ENCODE measurements around the gene CSTF1.

CSTF1 gene

DNA sequence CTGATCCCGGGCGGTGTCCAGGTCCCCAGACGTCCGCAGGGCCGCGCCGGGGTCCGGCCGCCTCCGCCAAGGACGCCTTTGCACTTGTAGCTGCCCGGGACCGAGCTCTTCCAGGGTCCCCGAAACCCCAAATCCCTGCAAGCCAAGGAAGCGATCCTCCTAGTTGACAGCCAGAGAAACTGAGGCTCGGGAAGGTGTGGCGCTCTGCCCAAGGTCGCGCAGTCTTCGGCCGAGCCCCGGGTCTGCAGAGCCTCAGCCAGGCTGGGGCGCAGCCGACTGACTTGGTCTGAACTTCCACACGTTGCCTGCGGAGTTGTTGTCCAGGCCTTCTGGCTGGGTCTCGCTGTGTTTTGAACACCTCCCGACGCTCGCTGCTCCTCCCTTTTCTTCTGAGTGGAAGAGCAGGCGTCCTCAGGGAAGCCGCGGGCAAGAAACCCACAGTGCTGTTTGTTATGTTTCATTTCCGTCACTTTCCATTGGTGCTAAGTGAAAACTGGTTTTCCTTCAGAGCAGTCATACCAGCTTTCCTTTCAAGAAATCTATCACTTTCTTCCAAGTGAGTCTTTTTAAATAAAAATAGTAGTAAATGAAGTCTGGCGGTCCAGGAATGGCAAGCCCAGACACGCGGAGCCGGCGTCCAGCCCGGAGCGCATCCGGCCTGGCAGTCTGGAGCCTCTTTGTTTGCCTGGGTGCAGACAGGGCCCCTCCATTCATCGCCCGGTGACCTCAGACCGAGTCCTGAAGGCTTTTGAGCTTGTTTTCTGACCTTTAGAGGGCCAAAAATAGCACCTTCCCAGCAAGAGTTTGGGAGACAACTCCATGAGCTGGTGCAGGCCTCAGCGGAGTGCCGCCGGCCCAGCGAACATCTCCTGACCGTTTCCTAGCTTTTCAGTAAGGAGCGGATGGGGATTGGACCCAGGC is 33.0 kb upstream of the CSTF1 start:
- TF ChIP-seq GATA1 (IDR thresholded peaks at IDR 0.05; ENCODE audit: low read depth, low read length), result no peak
- TF ChIP-seq POLR2A (IDR thresholded peaks at IDR 0.05; ENCODE audit: low read length), result peak; percentile 17
- DNase-seq, result peak; percentile 73 to 77

DNA sequence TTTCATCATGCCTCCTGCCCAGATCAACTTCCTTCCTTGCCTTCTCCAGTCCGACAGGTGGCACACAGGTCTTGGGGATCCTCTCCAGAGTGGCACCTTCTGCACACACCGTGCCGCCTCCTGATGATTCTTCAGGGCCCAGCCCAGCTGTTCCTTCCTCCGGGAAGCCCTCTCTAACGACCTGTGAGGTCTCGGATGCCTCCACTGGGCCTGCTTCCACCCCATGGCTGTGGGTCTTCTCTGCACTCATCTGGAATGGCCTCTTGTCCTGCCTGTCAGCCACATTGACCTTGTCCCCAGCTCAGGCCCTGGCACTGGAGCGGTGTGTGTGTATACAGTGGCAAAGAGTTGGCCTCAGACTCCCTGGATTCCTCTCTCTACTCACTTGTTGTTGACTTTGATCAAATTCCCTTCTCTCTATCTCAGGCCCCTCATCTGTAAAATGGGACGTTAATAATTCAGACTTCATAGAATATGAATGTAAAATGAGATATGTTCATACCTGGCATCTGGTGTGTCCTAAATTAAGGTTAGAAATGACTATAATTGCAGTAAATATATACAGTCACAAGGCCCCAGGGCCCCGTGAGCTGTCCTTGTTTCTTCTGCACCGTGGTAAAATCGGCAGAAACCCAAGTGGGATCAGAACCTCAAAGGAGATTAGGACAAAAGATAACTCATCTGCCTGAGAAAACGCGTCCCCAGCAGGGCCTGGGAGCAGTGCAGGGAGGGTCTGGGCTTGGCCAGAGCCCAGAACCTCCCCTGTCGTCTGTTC is 32.1 kb upstream of the CSTF1 start:
- DNase-seq, result peak; percentile 54 to 60
- no peak for TF ChIP-seq POLR2A (IDR thresholded peaks at IDR 0.05; ENCODE audit: low read length)
- TF ChIP-seq GATA1 (IDR thresholded peaks at IDR 0.05; ENCODE audit: low read depth, low read length), result no peak

DNA sequence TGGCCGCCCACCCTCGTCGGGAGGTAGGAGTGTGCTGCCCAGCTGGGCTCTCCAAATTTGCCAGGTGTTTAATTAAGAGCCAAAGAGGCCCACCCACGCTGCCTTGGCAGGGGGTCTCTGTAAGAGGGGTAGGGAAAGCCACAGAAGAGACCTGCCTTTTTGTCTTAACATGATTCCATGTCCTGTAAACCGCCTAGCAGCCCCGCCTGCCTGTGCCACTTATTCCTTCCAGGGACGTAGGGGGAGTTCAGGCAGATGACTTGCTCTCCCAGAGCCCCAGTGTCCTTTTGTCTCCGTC is 31.6 kb upstream of the CSTF1 start:
- peak; percentile 47 to 57 for DNase-seq
- TF ChIP-seq POLR2A (IDR thresholded peaks at IDR 0.05; ENCODE audit: low read length), result no peak
- TF ChIP-seq GATA1 (IDR thresholded peaks at IDR 0.05; ENCODE audit: low read depth, low read length), result no peak

DNA sequence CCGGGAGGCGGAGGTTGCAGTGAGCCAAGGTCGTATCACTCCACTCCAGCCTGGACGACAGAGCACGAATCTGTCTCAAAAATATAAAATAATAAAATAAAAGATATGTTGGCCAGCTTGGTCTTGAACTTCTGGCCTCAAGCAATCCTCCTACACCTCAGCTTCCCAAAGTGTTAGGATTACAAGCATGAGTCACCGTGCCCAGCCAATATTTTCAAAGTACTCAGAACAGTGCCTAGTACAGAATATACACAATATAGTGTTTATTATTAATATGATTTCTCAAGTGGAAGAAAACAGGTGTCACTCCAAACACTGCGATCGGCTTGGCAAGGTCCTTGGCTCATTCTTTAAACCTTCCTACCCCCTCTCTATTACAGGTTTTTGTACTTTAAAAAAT is 30.5 kb upstream of the CSTF1 start:
- peak; percentile 31 to 59 for DNase-seq
- TF ChIP-seq GATA1 (IDR thresholded peaks at IDR 0.05; ENCODE audit: low read depth, low read length) (no peak), POLR2A (IDR thresholded peaks at IDR 0.05; ENCODE audit: low read length) (no peak)

DNA sequence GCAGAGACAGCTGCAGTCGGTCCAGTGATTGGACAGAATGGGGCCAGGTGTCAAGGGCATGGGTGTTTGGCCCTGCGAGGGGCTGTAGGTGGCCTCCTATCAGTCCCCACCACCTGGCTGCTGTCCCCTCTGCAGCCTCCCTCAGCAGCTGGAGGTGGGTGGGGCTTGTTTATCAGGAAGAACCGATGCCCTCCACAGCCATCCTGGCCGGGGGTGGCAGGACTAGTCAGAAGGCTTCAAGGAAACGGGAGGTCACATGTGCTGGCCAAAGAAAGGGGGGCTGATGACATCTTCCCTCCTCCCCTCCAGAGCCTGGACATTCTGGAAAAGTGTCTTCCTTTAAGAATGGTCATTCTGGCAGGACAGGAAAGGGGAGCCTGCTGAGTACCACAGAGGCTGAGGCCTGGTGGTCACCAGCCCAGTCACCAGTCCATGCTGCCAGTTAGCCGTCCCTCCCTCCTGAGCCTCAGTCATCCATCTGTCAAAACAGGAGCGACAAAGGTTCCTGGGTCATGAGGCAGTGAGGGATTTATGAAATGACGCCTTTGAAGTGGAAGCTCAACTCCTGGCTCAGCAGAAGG is 29.5 kb upstream of the CSTF1 start:
- TF ChIP-seq GATA1 (IDR thresholded peaks at IDR 0.05; ENCODE audit: low read depth, low read length), result peak; percentile 88
- peak; percentile 62 for TF ChIP-seq POLR2A (IDR thresholded peaks at IDR 0.05; ENCODE audit: low read length)
- peak; percentile 96 to 99 for DNase-seq

DNA sequence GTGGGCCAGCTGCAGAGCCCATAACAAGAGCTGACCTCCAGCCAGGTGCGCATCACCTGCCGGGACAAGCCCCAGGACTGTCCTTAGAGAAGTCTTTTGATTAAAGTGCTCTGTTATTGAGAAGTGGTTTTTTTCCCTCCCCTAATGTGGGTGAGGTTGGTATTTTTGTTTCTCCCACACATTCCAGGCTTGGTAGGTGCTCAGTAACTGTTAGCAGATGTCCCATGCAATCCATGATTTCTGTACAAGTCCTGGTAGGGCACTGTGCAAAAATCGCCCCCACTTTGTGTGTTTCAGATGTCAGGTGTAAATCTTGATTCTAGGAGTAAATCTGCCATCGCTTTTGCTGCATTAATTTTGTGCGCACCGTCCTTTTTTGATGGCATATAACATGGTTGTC is 29.0 kb upstream of the CSTF1 start:
- TF ChIP-seq POLR2A (IDR thresholded peaks at IDR 0.05; ENCODE audit: low read length) (no peak), GATA1 (IDR thresholded peaks at IDR 0.05; ENCODE audit: low read depth, low read length) (no peak)

DNA sequence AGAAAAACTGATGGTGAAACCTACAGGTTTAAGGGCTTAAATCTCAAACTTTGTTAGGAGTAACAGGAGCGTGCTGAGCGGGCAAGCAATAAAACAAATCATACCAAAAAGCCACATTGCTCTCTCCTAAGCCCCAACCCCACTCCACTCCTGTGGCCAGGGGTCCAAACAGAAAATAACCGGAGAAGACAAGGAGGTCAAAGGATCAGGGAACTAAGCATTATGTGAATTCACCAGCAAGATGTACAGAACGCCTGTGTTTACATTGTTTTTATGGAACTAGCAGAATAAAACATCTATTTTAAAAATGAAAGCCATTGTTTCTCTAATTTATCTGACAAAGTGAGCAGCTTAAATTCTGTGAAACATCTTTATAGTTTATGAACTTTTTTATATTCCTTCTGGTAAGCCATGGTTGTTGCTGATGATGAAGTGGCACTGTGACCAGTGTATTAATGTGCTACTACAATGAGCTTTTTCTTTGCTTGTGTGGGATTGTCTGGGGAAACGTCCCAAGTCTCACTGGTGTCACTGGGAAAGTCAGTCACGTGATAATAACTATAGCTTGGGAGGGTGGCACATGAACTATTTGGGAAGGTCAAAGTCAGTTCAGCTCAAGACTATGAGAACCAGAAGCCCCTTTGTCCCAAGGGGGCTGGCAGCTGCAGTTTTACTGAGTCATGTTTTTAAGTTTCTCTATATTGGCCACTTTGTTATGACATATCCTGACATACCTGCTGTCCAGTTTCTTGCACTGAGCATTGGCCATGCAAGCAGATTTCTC is 23.9 kb upstream of the CSTF1 start:
- peak in 1 of 2 experiments; percentile 23 for DNase-seq
- TF ChIP-seq GATA1 (IDR thresholded peaks at IDR 0.05; ENCODE audit: low read depth, low read length) (no peak), POLR2A (IDR thresholded peaks at IDR 0.05; ENCODE audit: low read length) (peak; percentile 26)

More for the DNA sequence above, 29.0 kb upstream of the CSTF1 start:
- peak; percentile 14 to 45 for DNase-seq

DNA sequence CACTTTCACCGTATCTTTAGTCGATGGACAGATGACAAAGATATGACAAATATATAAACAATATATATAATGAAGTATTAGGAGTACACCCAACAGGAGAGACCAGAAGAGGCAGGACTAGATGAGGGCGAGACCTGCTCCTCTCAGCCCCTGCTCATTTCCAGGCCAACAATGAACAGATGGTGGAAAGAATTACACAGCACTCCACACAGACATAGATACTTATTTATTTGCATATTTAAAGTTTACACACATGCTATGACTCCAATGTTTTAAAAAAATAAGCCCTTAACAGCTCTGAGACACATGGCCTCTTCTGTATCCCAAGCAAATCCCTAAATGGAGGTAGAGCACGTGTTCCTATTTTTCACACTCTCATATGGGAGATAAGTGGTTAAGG is 23.3 kb upstream of the CSTF1 start:
- no peak for DNase-seq
- TF ChIP-seq POLR2A (IDR thresholded peaks at IDR 0.05; ENCODE audit: low read length), result peak; percentile 36
- no peak for TF ChIP-seq GATA1 (IDR thresholded peaks at IDR 0.05; ENCODE audit: low read depth, low read length)

DNA sequence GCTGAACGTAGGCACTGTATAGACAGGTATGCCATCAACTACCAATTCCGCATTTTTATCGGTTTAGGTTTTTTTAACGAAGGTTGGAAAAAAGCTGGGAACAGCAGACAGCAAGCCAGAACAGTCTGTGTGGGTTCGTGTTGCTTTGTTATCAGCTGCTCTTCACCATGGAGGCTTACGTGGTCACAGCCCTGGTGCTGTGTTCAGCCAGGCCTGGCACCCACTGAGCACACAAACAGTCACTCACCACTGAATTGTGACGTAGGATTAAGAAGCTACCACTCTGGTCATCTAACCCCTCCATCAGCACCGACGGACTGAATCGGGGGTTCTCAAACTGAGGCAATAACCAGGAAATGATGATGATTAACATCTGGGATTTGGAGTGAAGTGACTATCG is 20.5 kb upstream of the CSTF1 start:
- DNase-seq, result no peak
- peak; percentile 5 for TF ChIP-seq POLR2A (IDR thresholded peaks at IDR 0.05; ENCODE audit: low read length)
- TF ChIP-seq GATA1 (IDR thresholded peaks at IDR 0.05; ENCODE audit: low read depth, low read length), result no peak

DNA sequence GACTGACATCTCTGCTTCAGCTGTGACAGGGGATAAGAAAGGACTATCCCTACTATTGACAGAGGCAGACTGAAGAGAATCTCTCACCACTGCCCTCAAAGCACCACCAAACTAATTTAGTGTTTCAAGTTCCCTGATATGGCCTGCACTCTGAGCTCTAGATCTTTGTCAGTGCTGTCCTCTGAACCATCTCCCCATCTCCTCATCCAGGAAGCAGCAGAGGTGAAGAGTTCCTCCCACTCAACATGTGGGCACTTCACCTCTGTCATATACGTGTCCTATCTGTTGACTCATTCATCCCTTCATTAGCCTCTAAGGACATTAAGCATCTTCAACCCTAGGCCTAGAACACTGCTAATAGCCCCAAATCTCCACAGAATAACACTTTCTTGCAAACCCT is 19.6 kb upstream of the CSTF1 start:
- TF ChIP-seq POLR2A (IDR thresholded peaks at IDR 0.05; ENCODE audit: low read length) (no peak), GATA1 (IDR thresholded peaks at IDR 0.05; ENCODE audit: low read depth, low read length) (no peak)
- DNase-seq, result peak in 1 of 2 experiments; percentile 24

DNA sequence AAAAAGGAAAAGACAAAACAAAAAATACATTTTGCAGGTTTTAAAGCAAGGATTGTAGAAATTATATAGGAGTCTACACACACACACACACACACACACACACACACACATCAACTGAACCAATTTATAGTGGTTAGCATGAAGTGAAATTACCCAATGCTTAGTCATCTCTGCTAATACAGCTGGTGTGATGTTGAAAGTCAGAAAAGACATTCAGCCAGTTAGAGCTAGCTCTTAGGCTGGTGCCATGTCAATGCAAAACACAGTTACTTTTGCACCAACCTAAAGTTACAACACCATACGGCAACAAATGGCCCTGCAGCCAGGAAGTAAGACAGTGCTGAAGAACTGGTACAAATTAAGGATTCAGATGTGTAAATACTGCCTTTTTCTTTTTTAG is 18.5 kb upstream of the CSTF1 start:
- TF ChIP-seq POLR2A (IDR thresholded peaks at IDR 0.05; ENCODE audit: low read length), result no peak
- no peak for TF ChIP-seq GATA1 (IDR thresholded peaks at IDR 0.05; ENCODE audit: low read depth, low read length)

DNA sequence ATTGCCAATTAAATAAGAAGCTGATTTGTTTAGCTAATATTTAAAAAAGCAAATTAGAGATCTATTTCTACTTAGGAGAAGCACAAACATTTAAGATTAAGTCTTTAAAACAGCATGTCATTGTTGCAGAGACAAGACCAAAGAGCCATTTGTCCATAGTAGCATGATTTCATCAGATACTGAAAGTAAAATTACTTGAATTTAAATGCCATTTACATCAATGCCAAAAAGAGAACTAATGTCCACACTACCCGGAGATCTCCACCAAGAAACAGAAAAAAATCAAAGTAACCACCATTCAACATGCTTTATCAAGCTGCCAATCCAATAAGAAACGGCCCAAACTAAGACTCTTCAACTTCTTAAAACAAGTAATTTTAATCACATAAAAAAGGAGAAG is 16.1 kb upstream of the CSTF1 start:
- TF ChIP-seq POLR2A (IDR thresholded peaks at IDR 0.05; ENCODE audit: low read length) (no peak), GATA1 (IDR thresholded peaks at IDR 0.05; ENCODE audit: low read depth, low read length) (no peak)
- DNase-seq, result no peak

More for the DNA sequence above, 18.5 kb upstream of the CSTF1 start:
- DNase-seq, result peak; percentile 27 to 64

DNA sequence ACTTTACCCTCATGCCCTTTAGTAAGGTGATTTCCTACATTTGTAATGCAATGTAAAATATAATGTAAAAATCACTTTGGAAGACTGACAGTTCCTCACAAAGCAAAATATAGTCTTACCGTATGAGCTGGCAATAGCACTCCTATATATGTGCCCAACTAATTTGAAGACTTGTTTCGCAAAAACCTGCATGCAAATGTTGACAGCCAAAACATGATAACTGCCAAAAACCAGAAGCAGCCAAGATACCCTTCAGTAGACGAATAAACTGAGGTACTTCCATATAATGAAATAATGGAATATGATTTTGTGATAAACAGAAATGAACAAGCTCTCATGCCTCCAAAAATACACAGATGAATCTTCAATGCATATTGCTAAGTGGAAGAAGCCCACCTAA is 14.1 kb upstream of the CSTF1 start:
- DNase-seq, result no peak
- TF ChIP-seq GATA1 (IDR thresholded peaks at IDR 0.05; ENCODE audit: low read depth, low read length), result no peak
- TF ChIP-seq POLR2A (IDR thresholded peaks at IDR 0.05; ENCODE audit: low read length), result no peak

Measured in erythroblast (primary cell).